ENCODE measurements around the gene PPP4R4. TPM values are rescaled to one million over a fixed set of nuclear protein-coding genes. Genes with fewer than 3 reads are reported as not detected.
A peak's percentile ranks its signal among the peaks of the same experiment; 100 is the strongest.

PPP4R4 gene
- total RNA-seq, 1 donor from 2014 or later = 14.0 TPM

DNA sequence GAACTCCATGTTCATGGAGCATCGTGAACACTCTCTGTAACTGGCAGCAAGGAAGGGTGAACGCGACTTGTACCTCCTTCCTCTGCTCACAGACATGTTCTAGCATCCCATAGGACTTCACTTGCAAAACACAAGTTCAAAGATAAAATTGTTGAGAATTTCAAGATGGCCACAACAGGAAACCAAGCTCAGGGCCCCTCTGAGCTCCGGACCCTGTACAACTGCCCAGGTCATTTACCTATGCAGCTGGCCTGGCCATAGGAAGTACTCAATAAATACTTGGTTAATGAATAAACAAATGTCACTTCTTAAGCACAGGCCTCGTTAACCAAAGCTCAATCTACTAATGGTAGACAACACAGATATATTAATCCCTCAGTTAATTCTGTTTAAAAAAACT lies 11.7 kb upstream of the PPP4R4 start:
- Histone ChIP-seq H3K27me3 (ENCODE audit: control insufficient read depth, insufficient read depth, low read length) (peaks cover 6% of the 10 kb centered on the region), H3K36me3 (ENCODE audit: control insufficient read depth, insufficient read depth, low read length) (no peaks in the 10 kb centered on the region), H3K4me3 (ENCODE audit: low read depth, low read length) (no peak overlapping the region)
- DNase-seq (ENCODE audit: low read depth) = no peak
- TF ChIP-seq, protein P1, sequence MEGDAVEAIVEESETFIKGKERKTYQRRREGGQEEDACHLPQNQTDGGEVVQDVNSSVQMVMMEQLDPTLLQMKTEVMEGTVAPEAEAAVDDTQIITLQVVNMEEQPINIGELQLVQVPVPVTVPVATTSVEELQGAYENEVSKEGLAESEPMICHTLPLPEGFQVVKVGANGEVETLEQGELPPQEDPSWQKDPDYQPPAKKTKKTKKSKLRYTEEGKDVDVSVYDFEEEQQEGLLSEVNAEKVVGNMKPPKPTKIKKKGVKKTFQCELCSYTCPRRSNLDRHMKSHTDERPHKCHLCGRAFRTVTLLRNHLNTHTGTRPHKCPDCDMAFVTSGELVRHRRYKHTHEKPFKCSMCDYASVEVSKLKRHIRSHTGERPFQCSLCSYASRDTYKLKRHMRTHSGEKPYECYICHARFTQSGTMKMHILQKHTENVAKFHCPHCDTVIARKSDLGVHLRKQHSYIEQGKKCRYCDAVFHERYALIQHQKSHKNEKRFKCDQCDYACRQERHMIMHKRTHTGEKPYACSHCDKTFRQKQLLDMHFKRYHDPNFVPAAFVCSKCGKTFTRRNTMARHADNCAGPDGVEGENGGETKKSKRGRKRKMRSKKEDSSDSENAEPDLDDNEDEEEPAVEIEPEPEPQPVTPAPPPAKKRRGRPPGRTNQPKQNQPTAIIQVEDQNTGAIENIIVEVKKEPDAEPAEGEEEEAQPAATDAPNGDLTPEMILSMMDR (IDR thresholded peaks at IDR 0.05; ENCODE audit: insufficient read depth, low read length, severe bottlenecking) = no peak
- FAIRE-seq = no peak

GRCh38 chr14:94163796-94164195 lies 10.3 kb upstream of the PPP4R4 start:
- H3K36me3 ChIP-seq (ENCODE audit: control insufficient read depth, insufficient read depth, low read length) = no peaks in the 10 kb centered on the region
- DNase-seq (ENCODE audit: low read depth) = no peak
- no peak for FAIRE-seq
- TF ChIP-seq, protein P1 (IDR thresholded peaks at IDR 0.05; ENCODE audit: insufficient read depth, low read length, severe bottlenecking) = no peak
- H3K4me3 ChIP-seq (ENCODE audit: low read depth, low read length) = no peak overlapping the region
- peaks cover 6% of the 10 kb centered on the region for H3K27me3 ChIP-seq (ENCODE audit: control insufficient read depth, insufficient read depth, low read length)

DNA sequence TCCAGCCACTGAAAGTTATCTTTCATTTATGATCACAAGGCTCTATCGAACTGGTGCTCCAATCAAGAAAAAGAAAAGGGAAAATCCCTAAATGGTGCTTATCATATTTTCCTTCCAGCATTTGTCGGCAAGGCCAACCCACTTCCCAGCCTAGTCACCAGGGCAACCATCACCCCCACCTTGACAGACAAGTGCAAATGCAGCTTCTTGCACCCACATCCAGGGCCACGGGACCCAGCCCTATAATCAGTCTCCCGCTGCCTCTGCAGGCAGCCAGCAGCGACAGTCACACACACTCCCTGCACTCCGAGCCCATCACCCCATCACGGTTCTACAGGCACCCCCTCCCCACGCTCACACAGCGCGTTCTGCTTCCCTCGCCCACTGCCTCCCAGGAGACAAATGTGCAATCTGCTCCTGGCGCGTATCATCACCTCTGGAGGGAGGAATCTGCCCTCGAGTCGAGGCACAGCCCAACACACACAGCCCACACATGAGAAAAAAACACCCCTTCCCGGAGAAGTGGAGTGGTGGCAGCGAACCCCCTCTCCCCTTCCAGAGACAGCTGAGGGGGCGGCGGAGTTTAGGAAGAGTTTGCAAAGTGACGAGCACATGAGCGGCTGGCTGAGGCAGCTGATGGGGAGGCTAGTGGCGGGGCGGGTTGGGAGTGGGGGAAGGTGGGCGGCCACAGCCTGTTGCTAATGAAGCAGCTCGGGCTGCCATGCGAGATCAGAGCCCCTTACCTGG lies 9.3 kb upstream of the PPP4R4 start:
- Histone ChIP-seq H3K36me3 (ENCODE audit: control insufficient read depth, insufficient read depth, low read length) (no peaks in the 10 kb centered on the region), H3K27me3 (ENCODE audit: control insufficient read depth, insufficient read depth, low read length) (peaks cover 6% of the 10 kb centered on the region), H3K4me3 (ENCODE audit: low read depth, low read length) (no peak overlapping the region)
- TF ChIP-seq, protein P1 (IDR thresholded peaks at IDR 0.05; ENCODE audit: insufficient read depth, low read length, severe bottlenecking) = no peak
- DNase-seq (ENCODE audit: low read depth) (no peak), FAIRE-seq (no peak)

- FAIRE-seq (no peak), DNase-seq (ENCODE audit: low read depth) (no peak)
- no peaks in the 10 kb centered on the region for H3K36me3 ChIP-seq (ENCODE audit: control insufficient read depth, insufficient read depth, low read length)
- peaks cover 6% of the 10 kb centered on the region for H3K27me3 ChIP-seq (ENCODE audit: control insufficient read depth, insufficient read depth, low read length)
- TF ChIP-seq, protein P1 (IDR thresholded peaks at IDR 0.05; ENCODE audit: insufficient read depth, low read length, severe bottlenecking) = no peak
- no peak overlapping the region for H3K4me3 ChIP-seq (ENCODE audit: low read depth, low read length)
These were observed 8.4 kb upstream of the PPP4R4 start for GRCh38 chr14:94165744-94166143.

DNA sequence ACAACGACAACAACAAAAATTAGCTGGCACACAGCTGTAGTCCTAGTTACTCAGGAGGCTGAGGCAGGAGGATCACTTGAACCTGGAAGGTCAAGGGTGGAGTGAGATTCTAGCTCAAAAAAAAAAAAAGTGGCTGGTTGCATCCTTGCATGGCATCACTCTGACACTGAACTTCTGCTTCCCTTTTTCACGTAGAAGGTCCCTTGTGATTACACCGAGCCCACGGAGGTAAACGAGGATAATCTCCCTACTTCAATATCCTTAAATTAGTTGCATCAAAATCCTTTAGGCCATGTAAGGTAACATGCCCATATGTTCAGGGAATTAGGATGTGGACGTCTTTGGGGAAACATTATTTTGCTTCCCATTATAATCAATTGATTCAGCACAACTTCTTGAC lies 4.0 kb upstream of the PPP4R4 start:
- peaks cover 2% of the 10 kb centered on the region for H3K27me3 ChIP-seq (ENCODE audit: control insufficient read depth, insufficient read depth, low read length)
- DNase-seq (ENCODE audit: low read depth) (no peak), FAIRE-seq (no peak)
- no peaks in the 10 kb centered on the region for H3K36me3 ChIP-seq (ENCODE audit: control insufficient read depth, insufficient read depth, low read length)
- TF ChIP-seq, protein P1 (IDR thresholded peaks at IDR 0.05; ENCODE audit: insufficient read depth, low read length, severe bottlenecking) = no peak
- no peak overlapping the region for H3K4me3 ChIP-seq (ENCODE audit: low read depth, low read length)

DNA sequence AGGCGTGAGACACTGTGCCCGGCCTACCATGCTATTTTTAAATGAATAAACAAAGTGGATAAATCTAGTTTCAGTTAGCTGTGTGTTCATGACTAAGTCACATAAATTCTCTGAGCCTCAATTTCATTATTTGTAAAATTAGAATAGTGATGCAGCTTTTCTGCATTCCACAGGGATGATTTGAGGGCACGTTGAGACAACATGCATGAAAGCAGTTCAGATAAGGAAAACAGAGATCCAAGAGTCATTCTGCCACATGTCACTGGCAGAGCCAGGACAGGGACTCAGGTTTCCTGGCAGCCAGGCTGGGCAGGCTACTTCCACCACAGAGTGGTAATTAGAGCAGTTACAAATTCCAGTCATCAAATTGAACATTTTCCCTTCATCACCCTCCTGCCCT lies 2.9 kb upstream of the PPP4R4 start:
- DNase-seq (ENCODE audit: low read depth) (peak; percentile 96), FAIRE-seq (no peak)
- Histone ChIP-seq H3K27me3 (ENCODE audit: control insufficient read depth, insufficient read depth, low read length) (no peaks in the 10 kb centered on the region), H3K4me3 (ENCODE audit: low read depth, low read length) (no peak overlapping the region), H3K36me3 (ENCODE audit: control insufficient read depth, insufficient read depth, low read length) (no peaks in the 10 kb centered on the region)
- TF ChIP-seq, protein P1 (IDR thresholded peaks at IDR 0.05; ENCODE audit: insufficient read depth, low read length, severe bottlenecking) = no peak
